ENCODE measurements around the gene PTPRK. TPM values are rescaled to one million over a fixed set of nuclear protein-coding genes. Genes with fewer than 3 reads are reported as not detected.

Gene PTPRK
- total and polyA plus RNA-seq, 2 donors (not counting 1 experiment from before 2014, with no cell fraction given): 19.4 to 75.5 TPM

DNA sequence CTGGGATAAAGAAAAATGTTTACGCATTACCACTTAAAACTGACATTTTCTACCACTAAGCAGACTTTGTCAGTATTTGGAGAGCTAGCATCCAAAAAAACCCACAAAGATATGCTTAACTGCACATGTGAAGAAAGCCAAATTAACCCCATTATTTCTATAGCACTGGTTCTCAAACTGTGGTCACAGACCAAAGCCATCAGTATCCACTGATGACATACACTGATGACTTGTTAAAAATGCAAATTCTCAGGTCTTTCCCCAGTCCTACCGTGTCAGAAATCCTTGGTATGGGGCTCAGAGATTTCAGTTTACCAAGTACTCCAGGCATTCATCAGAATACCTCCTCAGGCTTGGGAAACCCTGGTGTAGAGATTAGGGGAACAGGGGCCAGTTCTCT lies 230.2 kb downstream of the PTPRK start:
- TF ChIP-seq EZH2 (IDR thresholded peaks at IDR 0.05; ENCODE audit: low read length, missing control alignments): no peak
- TF ChIP-seq, protein P1, sequence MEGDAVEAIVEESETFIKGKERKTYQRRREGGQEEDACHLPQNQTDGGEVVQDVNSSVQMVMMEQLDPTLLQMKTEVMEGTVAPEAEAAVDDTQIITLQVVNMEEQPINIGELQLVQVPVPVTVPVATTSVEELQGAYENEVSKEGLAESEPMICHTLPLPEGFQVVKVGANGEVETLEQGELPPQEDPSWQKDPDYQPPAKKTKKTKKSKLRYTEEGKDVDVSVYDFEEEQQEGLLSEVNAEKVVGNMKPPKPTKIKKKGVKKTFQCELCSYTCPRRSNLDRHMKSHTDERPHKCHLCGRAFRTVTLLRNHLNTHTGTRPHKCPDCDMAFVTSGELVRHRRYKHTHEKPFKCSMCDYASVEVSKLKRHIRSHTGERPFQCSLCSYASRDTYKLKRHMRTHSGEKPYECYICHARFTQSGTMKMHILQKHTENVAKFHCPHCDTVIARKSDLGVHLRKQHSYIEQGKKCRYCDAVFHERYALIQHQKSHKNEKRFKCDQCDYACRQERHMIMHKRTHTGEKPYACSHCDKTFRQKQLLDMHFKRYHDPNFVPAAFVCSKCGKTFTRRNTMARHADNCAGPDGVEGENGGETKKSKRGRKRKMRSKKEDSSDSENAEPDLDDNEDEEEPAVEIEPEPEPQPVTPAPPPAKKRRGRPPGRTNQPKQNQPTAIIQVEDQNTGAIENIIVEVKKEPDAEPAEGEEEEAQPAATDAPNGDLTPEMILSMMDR (conservative IDR thresholded peaks at IDR 0.05 in 1 of 2, IDR thresholded peaks at IDR 0.05 in 1 of 2; ENCODE audit: low read depth in 1 of 2, low read length in 2 of 2): no peak
- Histone ChIP-seq H3K9ac (ENCODE audit: insufficient read depth, low read length) (no peak overlapping the region), H3K4me2 (ENCODE audit: extremely low read depth, insufficient read depth, low read length) (no peak overlapping the region), H2AFZ (ENCODE audit: low read length) (no peak overlapping the region), H3K4me3 (replicated peaks in 1 of 4; ENCODE audit: control extremely low read depth in 1 of 4, insufficient read depth in 1 of 4, low read depth in 3 of 4, low read length in 4 of 4) (no peak overlapping the region), H4K20me1 (ENCODE audit: control insufficient read depth, extremely low read depth, insufficient read depth, low read length) (no peaks in the 10 kb centered on the region), H3K4me1 (ENCODE audit: control insufficient read depth, extremely low read depth, insufficient read depth, low read length) (no peaks in the 10 kb centered on the region), H3K9me3 (ENCODE audit: control insufficient read depth, insufficient read depth, low read depth, low read length) (no peaks in the 10 kb centered on the region), H3K27me3 (ENCODE audit: control insufficient read depth, insufficient read depth, low read length) (no peaks in the 10 kb centered on the region), H3K27ac (ENCODE audit: insufficient read depth, low read length) (no peak overlapping the region), H3K79me2 (ENCODE audit: control insufficient read depth, insufficient read depth, low read length) (no peaks in the 10 kb centered on the region), H3K36me3 (ENCODE audit: control insufficient read depth, insufficient read depth, low read length) (no peaks in the 10 kb centered on the region)
- DNase-seq (ENCODE audit: low read depth in 2 of 2): peak in 1 of 2 donors; percentile 54

DNA sequence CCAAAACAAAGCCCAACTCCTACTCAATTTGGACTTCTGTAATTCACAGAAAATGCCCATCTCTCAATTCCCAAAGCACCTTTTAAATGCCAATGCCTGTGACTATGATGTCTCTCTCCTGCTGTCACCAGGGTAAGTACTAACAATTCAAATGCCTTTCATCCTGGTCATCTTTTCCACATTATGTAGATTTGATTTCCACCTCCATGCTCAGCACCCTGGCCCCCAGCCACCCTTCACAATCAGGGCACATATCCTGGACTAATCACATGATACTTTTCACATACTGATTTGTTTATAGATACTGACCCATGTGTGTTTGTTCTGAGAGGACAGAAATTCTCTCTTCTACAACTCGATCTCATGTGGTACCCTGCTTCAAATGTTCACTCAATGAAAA lies 236.3 kb downstream of the PTPRK start:
- peak in 1 of 2 donors; percentile 40 for DNase-seq (ENCODE audit: low read depth in 2 of 2)

DNA sequence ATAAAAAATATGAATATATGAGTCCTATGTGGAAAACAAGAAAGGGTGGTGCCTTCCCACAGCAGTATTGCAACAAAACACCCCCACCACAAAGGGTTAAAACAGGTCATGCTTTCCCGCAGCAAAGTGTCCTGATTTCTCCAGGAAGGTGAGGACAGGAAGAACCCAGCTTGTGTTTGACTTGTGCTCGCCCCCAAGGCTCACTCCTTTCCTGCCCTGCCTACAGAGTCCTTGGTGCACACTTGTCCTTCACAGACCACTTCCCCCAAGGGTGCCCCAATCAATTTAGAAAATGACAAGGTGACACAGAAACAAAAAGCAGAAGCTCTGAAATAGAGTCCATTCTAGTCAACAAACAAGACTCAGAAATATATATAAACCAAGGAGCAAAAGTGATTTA lies 237.4 kb downstream of the PTPRK start:
- Histone ChIP-seq H3K9ac (ENCODE audit: insufficient read depth, low read length) (no peak overlapping the region), H3K4me3 (replicated peaks in 1 of 4; ENCODE audit: control extremely low read depth in 1 of 4, insufficient read depth in 1 of 4, low read depth in 3 of 4, low read length in 4 of 4) (no peak overlapping the region), H4K20me1 (ENCODE audit: control insufficient read depth, extremely low read depth, insufficient read depth, low read length) (no peaks in the 10 kb centered on the region), H2AFZ (ENCODE audit: low read length) (no peak overlapping the region), H3K27me3 (ENCODE audit: control insufficient read depth, insufficient read depth, low read length) (no peaks in the 10 kb centered on the region), H3K79me2 (ENCODE audit: control insufficient read depth, insufficient read depth, low read length) (no peaks in the 10 kb centered on the region), H3K27ac (ENCODE audit: insufficient read depth, low read length) (no peak overlapping the region), H3K4me2 (ENCODE audit: extremely low read depth, insufficient read depth, low read length) (no peak overlapping the region), H3K36me3 (ENCODE audit: control insufficient read depth, insufficient read depth, low read length) (no peaks in the 10 kb centered on the region), H3K9me3 (ENCODE audit: control insufficient read depth, insufficient read depth, low read depth, low read length) (no peaks in the 10 kb centered on the region), H3K4me1 (ENCODE audit: control insufficient read depth, extremely low read depth, insufficient read depth, low read length) (no peaks in the 10 kb centered on the region)
- DNase-seq (ENCODE audit: low read depth in 2 of 2): no peak
- TF ChIP-seq, protein P1 (conservative IDR thresholded peaks at IDR 0.05 in 1 of 2, IDR thresholded peaks at IDR 0.05 in 1 of 2; ENCODE audit: low read depth in 1 of 2, low read length in 2 of 2): no peak
- TF ChIP-seq EZH2 (IDR thresholded peaks at IDR 0.05; ENCODE audit: low read length, missing control alignments): no peak

More for the DNA sequence above, 236.3 kb downstream of the PTPRK start:
- no peaks in the 10 kb centered on the region for H3K27me3 ChIP-seq (ENCODE audit: control insufficient read depth, insufficient read depth, low read length)
- no peaks in the 10 kb centered on the region for H3K4me1 ChIP-seq (ENCODE audit: control insufficient read depth, extremely low read depth, insufficient read depth, low read length)
- H2AFZ ChIP-seq (ENCODE audit: low read length): no peak overlapping the region
- no peak overlapping the region for H3K27ac ChIP-seq (ENCODE audit: insufficient read depth, low read length)
- H3K36me3 ChIP-seq (ENCODE audit: control insufficient read depth, insufficient read depth, low read length): no peaks in the 10 kb centered on the region
- no peaks in the 10 kb centered on the region for H3K79me2 ChIP-seq (ENCODE audit: control insufficient read depth, insufficient read depth, low read length)
- no peak overlapping the region for H3K4me3 ChIP-seq (replicated peaks in 1 of 4; ENCODE audit: control extremely low read depth in 1 of 4, insufficient read depth in 1 of 4, low read depth in 3 of 4, low read length in 4 of 4)
- H4K20me1 ChIP-seq (ENCODE audit: control insufficient read depth, extremely low read depth, insufficient read depth, low read length): no peaks in the 10 kb centered on the region
- TF ChIP-seq, protein P1 (conservative IDR thresholded peaks at IDR 0.05 in 1 of 2, IDR thresholded peaks at IDR 0.05 in 1 of 2; ENCODE audit: low read depth in 1 of 2, low read length in 2 of 2): no peak
- TF ChIP-seq EZH2 (IDR thresholded peaks at IDR 0.05; ENCODE audit: low read length, missing control alignments): no peak
- no peaks in the 10 kb centered on the region for H3K9me3 ChIP-seq (ENCODE audit: control insufficient read depth, insufficient read depth, low read depth, low read length)
- H3K9ac ChIP-seq (ENCODE audit: insufficient read depth, low read length): no peak overlapping the region
- no peak overlapping the region for H3K4me2 ChIP-seq (ENCODE audit: extremely low read depth, insufficient read depth, low read length)

Data from fibroblast of lung (primary cell).